ENCODE measurements around the gene MYO1B.

MYO1B gene

GRCh38 chr2:191297033-191297432, 51.8 kb downstream of the MYO1B start:
- no peak for DNase-seq

GRCh38 chr2:191298306-191298705, 53.1 kb downstream of the MYO1B start:
- DNase-seq: no peak

GRCh38 chr2:191299010-191299409, 53.8 kb downstream of the MYO1B start:
- no peak for DNase-seq

GRCh38 chr2:191299866-191300265, 54.7 kb downstream of the MYO1B start:
- DNase-seq: no peak

GRCh38 chr2:191301971-191302370, 56.8 kb downstream of the MYO1B start:
- no peak for DNase-seq

GRCh38 chr2:191302459-191303139, 57.4 kb downstream of the MYO1B start:
- DNase-seq: no peak

GRCh38 chr2:191303140-191304005, 58.2 kb downstream of the MYO1B start:
- DNase-seq: no peak

GRCh38 chr2:191304939-191305875, 60.0 kb downstream of the MYO1B start:
- peak in 1 of 51 donors; percentile 2 for DNase-seq

- DNase-seq: no peak
These were observed 62.8 kb downstream of the MYO1B start for GRCh38 chr2:191308026-191308425.

GRCh38 chr2:191311156-191311555, 66.0 kb downstream of the MYO1B start:
- DNase-seq: no peak

- no peak for DNase-seq
These were observed 66.4 kb downstream of the MYO1B start for GRCh38 chr2:191311627-191312026.

GRCh38 chr2:191312163-191312562, 67.0 kb downstream of the MYO1B start:
- no peak for DNase-seq

GRCh38 chr2:191312662-191313061, 67.5 kb downstream of the MYO1B start:
- no peak for DNase-seq

GRCh38 chr2:191314697-191315364, 69.6 kb downstream of the MYO1B start:
- no peak for DNase-seq

GRCh38 chr2:191315365-191315752, 70.2 kb downstream of the MYO1B start:
- DNase-seq: no peak

GRCh38 chr2:191316246-191316994, 71.2 kb downstream of the MYO1B start:
- DNase-seq: no peak

GRCh38 chr2:191318037-191318728, 73.0 kb downstream of the MYO1B start:
- no peak for DNase-seq

- DNase-seq: no peak
These were observed 73.5 kb downstream of the MYO1B start for GRCh38 chr2:191318729-191319078.

- DNase-seq: no peak
These were observed 74.0 kb downstream of the MYO1B start for GRCh38 chr2:191319186-191319585.

- DNase-seq: no peak
These were observed 75.7 kb downstream of the MYO1B start for GRCh38 chr2:191320881-191321280.
